ENCODE data around the gene IMMP2L.

DNA sequence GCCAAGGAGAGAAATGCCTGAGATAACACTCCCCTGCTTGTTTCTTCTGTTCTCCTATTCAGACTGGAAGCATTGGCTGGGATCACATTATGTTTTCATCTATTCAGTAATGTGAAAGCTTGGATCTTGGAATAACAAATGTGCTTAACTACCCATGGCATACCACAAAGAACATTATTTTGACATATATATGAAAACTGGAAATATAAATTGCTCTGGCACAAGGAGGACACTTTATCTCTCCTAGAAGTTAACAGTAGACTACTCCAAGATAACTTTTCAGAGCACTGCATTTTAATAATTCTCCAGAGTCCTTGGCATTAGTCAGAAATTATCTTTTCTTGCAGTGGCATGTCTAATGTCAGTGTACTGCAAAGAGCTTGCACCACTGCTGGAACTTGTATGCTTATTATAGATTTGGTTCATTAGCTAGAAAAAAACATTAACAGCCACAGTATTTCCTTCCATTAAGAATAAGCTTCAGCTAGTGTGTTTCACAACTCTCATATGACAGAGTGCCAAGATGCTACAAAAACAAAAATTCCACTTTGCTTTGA lies 640.6 kb downstream of the IMMP2L start:
- TF ChIP-seq L3MBTL2 (conservative IDR thresholded peaks at IDR 0.05), result no peak
- no peak for TF ChIP-seq NFRKB (IDR thresholded peaks at IDR 0.05)
- no peak for TF ChIP-seq ELF4 (IDR thresholded peaks at IDR 0.05)
- TF ChIP-seq HDGF (IDR thresholded peaks at IDR 0.05; ENCODE audit: borderline replicate concordance), result no peak
- TF ChIP-seq, protein P1, sequence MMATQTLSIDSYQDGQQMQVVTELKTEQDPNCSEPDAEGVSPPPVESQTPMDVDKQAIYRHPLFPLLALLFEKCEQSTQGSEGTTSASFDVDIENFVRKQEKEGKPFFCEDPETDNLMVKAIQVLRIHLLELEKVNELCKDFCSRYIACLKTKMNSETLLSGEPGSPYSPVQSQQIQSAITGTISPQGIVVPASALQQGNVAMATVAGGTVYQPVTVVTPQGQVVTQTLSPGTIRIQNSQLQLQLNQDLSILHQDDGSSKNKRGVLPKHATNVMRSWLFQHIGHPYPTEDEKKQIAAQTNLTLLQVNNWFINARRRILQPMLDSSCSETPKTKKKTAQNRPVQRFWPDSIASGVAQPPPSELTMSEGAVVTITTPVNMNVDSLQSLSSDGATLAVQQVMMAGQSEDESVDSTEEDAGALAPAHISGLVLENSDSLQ (IDR thresholded peaks at IDR 0.05), result no peak
- TF ChIP-seq TARDBP (IDR thresholded peaks at IDR 0.05), result no peak
- no peak for TF ChIP-seq FOXM1 (IDR thresholded peaks at IDR 0.05; ENCODE audit: borderline replicate concordance)
- no peak for TF ChIP-seq SP1 (IDR thresholded peaks at IDR 0.05)
- no peak for TF ChIP-seq LEF1 (IDR thresholded peaks at IDR 0.05; ENCODE audit: borderline replicate concordance)
- no peak for TF ChIP-seq FOXK2 (IDR thresholded peaks at IDR 0.05)
